ENCODE results near the gene LIN37.

- TF ChIP-seq RARB (CRISPR knock-in tag; IDR thresholded peaks at IDR 0.05) (no peak), ISL1 (CRISPR knock-in tag; IDR thresholded peaks at IDR 0.05) (no peak), CSRNP3 (CRISPR knock-in tag; IDR thresholded peaks at IDR 0.05) (no peak), ZC3H10 (CRISPR knock-in tag; IDR thresholded peaks at IDR 0.05) (no peak), GLIS3 (CRISPR knock-in tag; IDR thresholded peaks at IDR 0.05) (no peak), ZFP30 (CRISPR knock-in tag; IDR thresholded peaks at IDR 0.05) (no peak), ZNF70 (CRISPR knock-in tag; IDR thresholded peaks at IDR 0.05) (no peak), TCF4 (CRISPR knock-in tag; IDR thresholded peaks at IDR 0.05; ENCODE audit: borderline replicate concordance) (no peak)
- TF ChIP-seq, protein P1, sequence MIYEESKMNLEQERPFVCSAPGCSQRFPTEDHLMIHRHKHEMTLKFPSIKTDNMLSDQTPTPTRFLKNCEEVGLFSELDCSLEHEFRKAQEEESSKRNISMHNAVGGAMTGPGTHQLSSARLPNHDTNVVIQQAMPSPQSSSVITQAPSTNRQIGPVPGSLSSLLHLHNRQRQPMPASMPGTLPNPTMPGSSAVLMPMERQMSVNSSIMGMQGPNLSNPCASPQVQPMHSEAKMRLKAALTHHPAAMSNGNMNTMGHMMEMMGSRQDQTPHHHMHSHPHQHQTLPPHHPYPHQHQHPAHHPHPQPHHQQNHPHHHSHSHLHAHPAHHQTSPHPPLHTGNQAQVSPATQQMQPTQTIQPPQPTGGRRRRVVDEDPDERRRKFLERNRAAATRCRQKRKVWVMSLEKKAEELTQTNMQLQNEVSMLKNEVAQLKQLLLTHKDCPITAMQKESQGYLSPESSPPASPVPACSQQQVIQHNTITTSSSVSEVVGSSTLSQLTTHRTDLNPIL (CRISPR knock-in tag; IDR thresholded peaks at IDR 0.05; ENCODE audit: low read depth), result no peak
- TF ChIP-seq, protein P2, sequence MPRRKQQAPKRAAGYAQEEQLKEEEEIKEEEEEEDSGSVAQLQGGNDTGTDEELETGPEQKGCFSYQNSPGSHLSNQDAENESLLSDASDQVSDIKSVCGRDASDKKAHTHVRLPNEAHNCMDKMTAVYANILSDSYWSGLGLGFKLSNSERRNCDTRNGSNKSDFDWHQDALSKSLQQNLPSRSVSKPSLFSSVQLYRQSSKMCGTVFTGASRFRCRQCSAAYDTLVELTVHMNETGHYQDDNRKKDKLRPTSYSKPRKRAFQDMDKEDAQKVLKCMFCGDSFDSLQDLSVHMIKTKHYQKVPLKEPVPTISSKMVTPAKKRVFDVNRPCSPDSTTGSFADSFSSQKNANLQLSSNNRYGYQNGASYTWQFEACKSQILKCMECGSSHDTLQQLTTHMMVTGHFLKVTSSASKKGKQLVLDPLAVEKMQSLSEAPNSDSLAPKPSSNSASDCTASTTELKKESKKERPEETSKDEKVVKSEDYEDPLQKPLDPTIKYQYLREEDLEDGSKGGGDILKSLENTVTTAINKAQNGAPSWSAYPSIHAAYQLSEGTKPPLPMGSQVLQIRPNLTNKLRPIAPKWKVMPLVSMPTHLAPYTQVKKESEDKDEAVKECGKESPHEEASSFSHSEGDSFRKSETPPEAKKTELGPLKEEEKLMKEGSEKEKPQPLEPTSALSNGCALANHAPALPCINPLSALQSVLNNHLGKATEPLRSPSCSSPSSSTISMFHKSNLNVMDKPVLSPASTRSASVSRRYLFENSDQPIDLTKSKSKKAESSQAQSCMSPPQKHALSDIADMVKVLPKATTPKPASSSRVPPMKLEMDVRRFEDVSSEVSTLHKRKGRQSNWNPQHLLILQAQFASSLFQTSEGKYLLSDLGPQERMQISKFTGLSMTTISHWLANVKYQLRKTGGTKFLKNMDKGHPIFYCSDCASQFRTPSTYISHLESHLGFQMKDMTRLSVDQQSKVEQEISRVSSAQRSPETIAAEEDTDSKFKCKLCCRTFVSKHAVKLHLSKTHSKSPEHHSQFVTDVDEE (CRISPR knock-in tag; IDR thresholded peaks at IDR 0.05), result no peak
Observed at GRCh38 chr19:35756377-35757230, 8.2 kb downstream of the LIN37 start, which contains the start of gene HSPB6.
